OCI-M2 (cell line): ENCODE measurements around the gene ITGB5.

Experiments
- DNase-seq: peaks from one replicate; lab custom pipeline; 2025; ENCODE audit not compliant: unreplicated experiment; lab: John Stamatoyannopoulos, UW

ITGB5 gene

DNA sequence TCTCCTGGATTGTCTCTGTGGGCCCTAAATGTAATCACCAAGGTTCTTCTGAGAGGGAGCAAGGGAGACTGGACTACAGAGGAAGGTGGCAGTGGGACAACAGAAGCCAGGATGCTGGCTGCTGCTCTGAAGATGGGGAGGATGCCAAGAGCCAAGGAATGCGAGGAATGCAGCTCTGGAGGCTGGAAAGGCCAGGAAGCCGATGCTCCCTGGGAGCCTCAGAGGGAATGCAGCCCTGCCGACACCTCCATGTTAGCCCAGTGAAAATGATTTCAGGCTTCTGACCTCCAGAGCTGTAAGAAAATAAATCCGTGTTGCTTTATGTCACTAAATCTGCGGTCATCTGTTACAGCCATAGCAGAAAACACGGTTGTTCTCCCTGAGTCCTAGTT, 112.8 kb downstream of the ITGB5 start:
- no peak for DNase-seq

GRCh38 chr3:124773351-124774326, 113.5 kb downstream of the ITGB5 start:
- no peak for DNase-seq

DNA sequence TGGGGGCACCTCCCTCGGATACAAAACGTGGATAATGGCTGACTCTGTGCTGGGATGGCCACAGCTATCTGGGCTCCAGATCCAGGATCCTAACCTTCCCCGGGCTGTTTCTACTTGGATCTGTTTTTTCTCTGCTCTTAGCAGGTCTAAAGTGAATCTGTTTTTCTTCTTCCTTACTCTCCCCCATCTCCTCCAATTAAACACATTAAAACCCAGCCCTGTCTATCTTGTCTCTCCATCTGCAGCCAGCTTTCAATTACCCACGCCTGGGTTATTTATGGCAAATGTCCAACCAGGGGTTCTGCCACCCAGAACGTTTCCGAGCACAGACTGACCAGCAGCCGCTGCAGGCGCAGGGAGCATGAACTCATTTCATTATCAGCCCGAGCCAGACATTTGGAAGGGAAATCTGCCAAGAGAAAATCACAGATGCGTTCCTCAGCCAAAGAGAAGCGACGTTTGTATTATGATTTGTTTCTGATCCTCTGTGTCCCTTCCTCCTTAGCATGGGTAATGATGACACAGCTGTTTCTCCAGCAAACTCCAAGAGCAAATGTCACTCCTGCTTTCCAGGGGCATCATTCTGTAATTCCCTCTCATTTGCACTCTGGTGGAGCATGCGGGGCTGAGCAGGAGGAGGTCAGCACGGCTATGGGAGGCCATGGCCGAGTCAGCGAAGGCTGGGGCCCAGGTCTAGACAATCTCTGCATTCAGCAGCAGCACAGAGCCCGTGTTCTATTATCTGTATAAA, 114.9 kb downstream of the ITGB5 start:
- no peak for DNase-seq

GRCh38 chr3:124771083-124771445, 116.1 kb downstream of the ITGB5 start:
- no peak for DNase-seq

- no peak for DNase-seq
Observed at GRCh38 chr3:124770336-124771082, 116.7 kb downstream of the ITGB5 start.

- no peak for DNase-seq
Observed at GRCh38 chr3:124769462-124769861, 117.7 kb downstream of the ITGB5 start.

DNA sequence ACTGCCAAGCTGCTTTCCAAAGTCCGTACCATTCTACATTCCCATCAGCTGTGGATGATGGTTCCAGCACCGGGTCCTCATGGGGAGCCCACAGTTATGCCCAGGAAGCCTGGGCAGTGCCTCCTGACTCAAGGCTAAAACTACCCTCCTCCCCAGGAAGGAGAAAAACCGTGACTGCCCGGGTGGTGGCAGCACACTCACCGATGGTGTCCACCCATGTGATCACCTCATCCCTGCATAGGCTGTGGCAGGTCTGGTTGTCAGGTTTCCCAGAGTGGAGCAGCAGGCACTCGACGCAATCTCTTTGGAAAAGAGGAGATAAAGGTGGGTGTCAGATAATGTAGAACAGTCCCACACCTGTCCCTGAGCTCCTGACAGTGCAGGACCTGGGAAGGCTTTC, 118.4 kb downstream of the ITGB5 start:
- DNase-seq = no peak

DNA sequence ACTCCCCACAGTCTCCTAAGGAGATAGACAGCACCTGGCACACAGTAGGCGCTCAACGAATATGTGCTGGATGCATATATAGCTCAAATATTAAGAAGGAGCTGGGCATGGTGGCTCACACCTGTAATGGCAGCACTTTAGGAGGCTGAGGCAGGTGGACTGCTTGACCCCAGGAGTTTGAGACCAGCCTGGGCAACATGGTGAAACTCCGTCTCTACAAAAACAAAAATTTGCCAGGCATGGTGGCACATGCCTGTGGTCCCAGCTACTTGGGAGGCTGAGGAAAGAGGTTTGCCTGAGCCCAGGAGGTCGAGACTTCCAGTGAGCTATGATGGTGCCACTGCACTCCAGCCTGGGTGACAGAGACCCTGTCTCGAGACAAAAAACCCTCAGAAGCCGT, 119.5 kb downstream of the ITGB5 start:
- DNase-seq = no peak

DNA sequence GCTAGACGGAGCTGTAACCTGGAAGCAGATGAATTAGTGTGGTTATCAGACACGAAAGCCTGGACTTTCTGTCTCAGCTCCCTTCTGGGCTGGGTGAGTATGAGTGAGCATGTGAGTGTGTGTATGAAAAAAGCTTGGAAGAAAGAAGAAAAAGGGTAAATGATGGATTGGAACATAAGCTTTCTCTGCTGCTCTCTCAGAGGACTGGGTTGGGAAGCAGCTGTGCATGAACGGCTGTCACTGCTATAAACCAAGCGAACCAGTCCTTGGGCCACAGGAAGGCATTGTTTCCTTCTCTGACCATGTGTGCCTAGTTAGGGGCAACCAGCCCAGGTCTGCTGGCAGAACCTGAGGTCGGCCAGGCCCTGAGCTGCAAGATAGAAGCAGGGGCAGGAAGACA, 119.9 kb downstream of the ITGB5 start:
- DNase-seq = no peak

GRCh38 chr3:124766113-124767095, 120.8 kb downstream of the ITGB5 start:
- DNase-seq = no peak

DNA sequence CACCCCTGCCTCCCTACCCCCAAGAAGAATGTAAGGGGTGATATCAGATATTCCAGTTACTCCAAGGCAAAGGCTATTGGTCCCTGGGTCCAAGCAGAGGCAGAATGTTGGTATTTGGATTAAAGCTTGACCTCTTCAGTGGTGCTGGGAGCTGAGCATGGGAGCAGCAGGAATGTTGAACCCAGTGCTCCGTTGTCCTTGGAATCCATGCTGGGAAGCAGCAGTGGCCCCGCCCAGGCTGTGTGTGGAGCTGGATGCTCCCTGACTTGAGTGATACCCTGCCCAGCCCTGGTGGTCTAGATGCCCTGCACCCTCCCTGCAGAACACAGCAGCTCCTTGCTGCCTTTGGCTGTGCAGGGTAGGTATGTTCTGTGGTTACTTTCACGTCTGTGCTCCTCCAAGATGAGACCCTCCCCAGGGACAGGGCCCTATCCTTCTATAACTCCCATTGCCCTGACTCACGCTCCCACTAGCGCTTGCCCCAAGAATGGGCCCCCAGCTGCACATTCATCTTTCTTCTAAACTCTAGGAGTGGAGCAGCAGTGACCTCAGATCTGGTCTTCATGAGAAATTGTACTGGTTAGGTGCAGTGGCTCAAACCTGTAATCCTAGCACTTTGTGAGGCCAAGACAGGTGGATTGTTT, 121.8 kb downstream of the ITGB5 start:
- no peak for DNase-seq

GRCh38 chr3:124764746-124765145, 122.4 kb downstream of the ITGB5 start:
- no peak for DNase-seq

DNA sequence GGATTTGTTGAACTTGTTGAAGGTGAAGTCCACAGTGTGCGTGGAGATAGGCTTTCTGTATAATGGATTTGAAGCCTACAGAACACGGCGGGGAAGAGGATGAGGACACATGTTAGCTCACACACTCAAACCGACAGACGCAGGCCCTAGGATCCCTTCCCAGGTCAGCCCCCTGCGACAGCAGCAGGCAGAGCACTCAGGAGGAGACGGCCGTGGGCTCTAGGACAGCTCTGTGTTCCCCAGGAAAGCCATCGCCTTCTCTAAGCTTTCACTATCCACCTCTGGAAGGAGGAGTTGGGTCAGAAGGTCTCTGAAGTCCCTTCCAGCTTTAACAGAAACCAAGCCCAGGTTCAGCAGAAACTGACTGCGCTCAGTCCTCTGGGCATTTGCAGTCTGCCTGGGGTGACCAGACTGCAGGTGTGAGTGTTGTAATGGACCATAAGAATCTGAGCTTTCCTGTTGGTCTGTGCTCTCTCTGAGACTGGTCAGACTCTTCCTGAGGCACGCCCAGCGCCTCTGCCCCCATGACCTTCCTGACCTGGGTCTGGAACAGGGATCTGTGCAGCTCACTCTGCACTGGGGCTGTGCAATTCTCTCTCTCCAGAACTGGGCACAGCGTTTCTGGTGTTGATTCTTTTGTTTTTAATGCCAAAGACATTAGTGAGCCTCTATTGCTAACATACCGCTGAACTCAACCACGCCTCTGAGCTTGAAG, 123.4 kb downstream of the ITGB5 start:
- DNase-seq = no peak

DNA sequence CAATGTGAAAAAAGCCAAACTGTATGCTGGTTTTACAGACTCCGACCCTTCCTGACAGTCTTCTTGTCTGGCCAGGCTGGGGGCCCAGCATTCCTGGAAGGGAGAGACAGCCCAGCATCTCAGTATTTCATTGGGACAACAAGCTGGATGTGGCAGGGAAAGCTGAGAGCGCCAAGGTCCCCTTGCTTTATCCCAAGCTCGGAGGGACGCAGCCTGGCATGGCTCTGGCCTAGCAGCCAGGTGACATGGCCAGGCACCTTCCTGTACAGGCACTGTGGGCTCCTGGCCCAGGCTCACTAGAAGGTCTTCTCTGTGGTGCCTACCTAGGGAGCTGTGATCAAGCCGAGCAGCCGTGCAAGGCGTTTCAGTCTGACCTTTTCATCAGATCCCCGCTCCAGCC, 124.0 kb downstream of the ITGB5 start:
- DNase-seq = no peak

- no peak for DNase-seq
Observed at GRCh38 chr3:124762661-124763011, 124.5 kb downstream of the ITGB5 start.

DNA sequence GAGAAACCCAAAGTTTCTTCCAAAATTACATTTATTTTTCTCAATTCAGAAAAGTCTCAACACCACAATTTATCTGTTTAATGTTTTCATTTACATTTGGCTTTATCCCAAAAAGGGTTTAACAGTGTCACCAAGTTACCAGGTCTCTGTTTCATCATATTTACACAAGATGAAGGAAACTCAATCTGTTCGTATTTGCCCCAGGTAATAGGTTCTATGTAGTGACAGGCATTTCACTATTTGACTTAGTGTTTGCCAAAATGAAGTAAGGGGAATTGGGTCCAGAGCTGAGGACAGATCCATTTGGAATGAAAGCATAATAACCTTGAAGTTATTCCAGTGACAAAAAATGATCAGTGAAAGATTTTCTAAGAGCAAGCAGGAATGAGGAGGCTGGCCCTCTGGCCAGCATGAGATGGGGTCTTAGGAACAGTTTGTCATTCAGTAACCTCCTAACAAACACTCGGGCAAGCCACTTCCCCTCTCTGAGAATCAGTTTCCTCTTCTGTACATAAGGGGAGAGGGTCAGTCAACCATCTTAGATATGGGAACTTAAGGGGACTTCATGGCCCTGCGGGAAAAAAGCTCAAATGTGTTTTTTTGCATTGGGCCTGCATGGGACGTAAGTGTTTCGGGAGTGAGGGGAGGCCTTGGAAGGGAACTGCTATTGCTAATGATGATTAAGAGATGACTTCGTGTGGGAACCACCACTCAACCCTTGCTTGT, 125.1 kb downstream of the ITGB5 start:
- DNase-seq = no peak

GRCh38 chr3:124761250-124761796, 125.8 kb downstream of the ITGB5 start:
- no peak for DNase-seq

GRCh38 chr3:124760601-124761000, 126.6 kb downstream of the ITGB5 start:
- no peak for DNase-seq
